HEK293T (cell line): ENCODE results near the gene RRM1.

ENCODE experiments used
- BHLHE40 ChIP-seq: fragments of 450-650 bp; IDR thresholded peaks from 2 replicates; pipeline ENCODE4 v1.6.1; 2016; ENCODE audit warnings: mild to moderate bottlenecking, moderate library complexity, borderline replicate concordance
- CTBP1 ChIP-seq: fragments of 450-650 bp; IDR thresholded peaks from 2 replicates; pipeline ENCODE4 v1.6.1; 2016; ENCODE audit warnings: borderline replicate concordance
- FOXM1 ChIP-seq: fragments of 450-650 bp; IDR thresholded peaks from 2 replicates; pipeline ENCODE4 v1.6.1; 2017; ENCODE audit warnings: mild to moderate bottlenecking, borderline replicate concordance
- HDGF ChIP-seq: fragments of 450-650 bp; IDR thresholded peaks from 2 replicates; pipeline ENCODE4 v1.6.1; 2017; ENCODE audit warnings: antibody characterized with exemption, borderline replicate concordance
- L3MBTL2 ChIP-seq: fragments of 450-650 bp; conservative IDR thresholded peaks from 2 replicates; pipeline ENCODE4 v1.6.1; 2016; ENCODE audit warnings: mild to moderate bottlenecking
- LEF1 ChIP-seq: fragments of 450-650 bp; IDR thresholded peaks from 2 replicates; pipeline ENCODE4 v1.6.1; 2017; ENCODE audit warnings: mild to moderate bottlenecking, borderline replicate concordance
- SP1 ChIP-seq: fragments of 450-650 bp; IDR thresholded peaks from 2 replicates; pipeline ENCODE4 v1.6.1; 2017
- SUZ12 ChIP-seq: fragments of 450-650 bp; IDR thresholded peaks from 2 replicates; pipeline ENCODE4 v1.6.1; 2016; ENCODE audit warnings: mild to moderate bottlenecking
- TARDBP ChIP-seq: fragments of 450-650 bp; IDR thresholded peaks from 2 replicates; pipeline ENCODE4 v1.6.1; 2016
- ZNF384 ChIP-seq: fragments of 450-650 bp; IDR thresholded peaks from 2 replicates; pipeline ENCODE4 v1.6.1; 2016

- TF ChIP-seq HDGF (no peak), FOXM1 (no peak), CTBP1 (no peak), LEF1 (no peak), BHLHE40 (no peak), ZNF384 (no peak), L3MBTL2 (no peak), TARDBP (no peak), SUZ12 (no peak), SP1 (no peak)
Measured at GRCh38 chr11:4184163-4184916, 89.7 kb downstream of the RRM1 start.
